B cell (primary cell): ENCODE measurements around the gene NUB1.

Experiments used
- CTCF ChIP-seq: fragments of 200-600 bp; IDR thresholded peaks from one replicate; pipeline ENCODE4 v1.8.0; 2022; ENCODE audit warnings: antibody characterized with exemption, mild to moderate bottlenecking
- EZH2 ChIP-seq: IDR thresholded peaks from 2 replicates; pipeline ENCODE4 v1.6.1; 2012; ENCODE audit warnings: borderline replicate concordance, low read depth, mild to moderate bottlenecking, moderate library complexity, low read length; ENCODE audit not compliant: insufficient read depth, poor library complexity, severe bottlenecking

GRCh38 chr7:151352512-151352911 lies 10.9 kb downstream of the NUB1 start:
- TF ChIP-seq EZH2 (no peak), CTCF (no peak)
